ENCODE data around the gene SDS.
"Not testable (repeated sequence)": the region's sequence is repeated elsewhere in the genome, so short reads cannot be mapped to it uniquely, and the experiment has no call there.

DNA sequence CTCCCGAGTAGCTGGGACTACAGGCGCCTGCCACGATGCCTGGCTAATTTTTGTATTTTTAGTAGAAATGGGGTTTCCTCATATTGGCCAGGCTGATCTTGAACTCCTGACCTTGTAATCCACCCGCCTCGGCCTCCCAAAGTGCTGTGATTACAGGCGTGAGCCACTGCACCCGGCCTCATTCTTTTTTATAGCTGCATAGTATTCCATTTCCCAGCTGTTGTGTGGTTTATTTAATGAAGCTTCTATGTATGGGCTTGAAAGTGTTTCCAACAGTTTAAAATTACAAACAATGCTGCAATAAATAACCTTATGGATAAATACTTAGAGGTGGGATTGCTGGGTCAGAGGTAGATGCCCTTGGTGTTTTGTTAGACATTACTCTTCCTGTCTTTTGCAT is 49.5 kb downstream of the SDS start:
- TF ChIP-seq, protein P1, sequence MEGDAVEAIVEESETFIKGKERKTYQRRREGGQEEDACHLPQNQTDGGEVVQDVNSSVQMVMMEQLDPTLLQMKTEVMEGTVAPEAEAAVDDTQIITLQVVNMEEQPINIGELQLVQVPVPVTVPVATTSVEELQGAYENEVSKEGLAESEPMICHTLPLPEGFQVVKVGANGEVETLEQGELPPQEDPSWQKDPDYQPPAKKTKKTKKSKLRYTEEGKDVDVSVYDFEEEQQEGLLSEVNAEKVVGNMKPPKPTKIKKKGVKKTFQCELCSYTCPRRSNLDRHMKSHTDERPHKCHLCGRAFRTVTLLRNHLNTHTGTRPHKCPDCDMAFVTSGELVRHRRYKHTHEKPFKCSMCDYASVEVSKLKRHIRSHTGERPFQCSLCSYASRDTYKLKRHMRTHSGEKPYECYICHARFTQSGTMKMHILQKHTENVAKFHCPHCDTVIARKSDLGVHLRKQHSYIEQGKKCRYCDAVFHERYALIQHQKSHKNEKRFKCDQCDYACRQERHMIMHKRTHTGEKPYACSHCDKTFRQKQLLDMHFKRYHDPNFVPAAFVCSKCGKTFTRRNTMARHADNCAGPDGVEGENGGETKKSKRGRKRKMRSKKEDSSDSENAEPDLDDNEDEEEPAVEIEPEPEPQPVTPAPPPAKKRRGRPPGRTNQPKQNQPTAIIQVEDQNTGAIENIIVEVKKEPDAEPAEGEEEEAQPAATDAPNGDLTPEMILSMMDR (IDR thresholded peaks at IDR 0.05), result not testable (repeated sequence)
- not testable (repeated sequence) for TF ChIP-seq POLR2A (IDR thresholded peaks at IDR 0.05)

All from adrenal gland (tissue), 5 donors.